Tibial nerve (tissue), 3 donors: ENCODE measurements around the gene MLX.

ENCODE experiments used
- POLR2A ChIP-seq, 2 donors: fragments of 450-650 bp; IDR thresholded peaks; one replicate each; pipeline ENCODE4 v1.6.1; 2017; ENCODE audit warnings: antibody characterized with exemption in 2 of 2, mild to moderate bottlenecking in 2 of 2, moderate library complexity in 2 of 2
- TF ChIP-seq, protein P1 (sequence below), 5 experiments: fragments of 200-600 bp in 3 of 5; fragments of 450-650 bp in 2 of 5; sonication (generic) in 3 of 5; IDR thresholded peaks; one replicate each; pipeline ENCODE4 v1.5.1; 2016 to 2019; ENCODE audit warnings: antibody characterized with exemption in 5 of 5, mild to moderate bottlenecking in 3 of 5, moderate library complexity in 2 of 5

DNA sequence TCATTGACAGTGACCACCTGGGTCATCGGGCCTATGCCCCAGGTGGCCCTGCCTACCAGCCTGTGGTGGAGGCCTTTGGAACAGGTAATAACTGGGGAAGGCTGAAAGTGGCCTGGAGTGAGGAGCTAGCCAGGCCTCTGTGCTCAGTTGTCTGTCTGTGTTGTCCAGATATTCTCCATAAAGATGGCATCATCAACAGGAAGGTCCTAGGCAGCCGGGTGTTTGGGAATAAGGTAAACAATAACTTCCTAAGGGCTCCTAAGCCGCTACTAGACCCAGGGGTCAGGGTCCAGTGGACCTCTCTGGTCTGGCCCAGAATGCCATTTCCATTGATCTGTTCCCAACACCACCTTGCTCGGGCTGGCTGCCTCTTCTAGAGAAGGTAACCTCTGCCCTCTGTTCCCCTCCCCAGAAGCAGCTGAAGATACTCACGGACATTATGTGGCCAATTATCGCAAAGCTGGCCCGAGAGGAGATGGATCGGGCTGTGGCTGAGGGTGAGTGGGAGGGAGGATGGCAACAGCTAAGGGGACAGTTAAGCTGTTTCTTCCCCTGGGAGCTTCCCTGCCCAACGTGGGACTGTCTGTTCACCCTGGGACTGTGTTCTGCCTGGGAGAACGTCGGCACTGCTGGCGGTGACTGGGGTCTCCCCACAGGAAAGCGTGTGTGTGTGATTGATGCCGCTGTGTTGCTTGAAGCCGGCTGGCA is 1.9 kb upstream of the MLX start:
- TF ChIP-seq, protein P1, sequence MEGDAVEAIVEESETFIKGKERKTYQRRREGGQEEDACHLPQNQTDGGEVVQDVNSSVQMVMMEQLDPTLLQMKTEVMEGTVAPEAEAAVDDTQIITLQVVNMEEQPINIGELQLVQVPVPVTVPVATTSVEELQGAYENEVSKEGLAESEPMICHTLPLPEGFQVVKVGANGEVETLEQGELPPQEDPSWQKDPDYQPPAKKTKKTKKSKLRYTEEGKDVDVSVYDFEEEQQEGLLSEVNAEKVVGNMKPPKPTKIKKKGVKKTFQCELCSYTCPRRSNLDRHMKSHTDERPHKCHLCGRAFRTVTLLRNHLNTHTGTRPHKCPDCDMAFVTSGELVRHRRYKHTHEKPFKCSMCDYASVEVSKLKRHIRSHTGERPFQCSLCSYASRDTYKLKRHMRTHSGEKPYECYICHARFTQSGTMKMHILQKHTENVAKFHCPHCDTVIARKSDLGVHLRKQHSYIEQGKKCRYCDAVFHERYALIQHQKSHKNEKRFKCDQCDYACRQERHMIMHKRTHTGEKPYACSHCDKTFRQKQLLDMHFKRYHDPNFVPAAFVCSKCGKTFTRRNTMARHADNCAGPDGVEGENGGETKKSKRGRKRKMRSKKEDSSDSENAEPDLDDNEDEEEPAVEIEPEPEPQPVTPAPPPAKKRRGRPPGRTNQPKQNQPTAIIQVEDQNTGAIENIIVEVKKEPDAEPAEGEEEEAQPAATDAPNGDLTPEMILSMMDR (IDR thresholded peaks at IDR 0.05): no peak
- no peak for TF ChIP-seq POLR2A (IDR thresholded peaks at IDR 0.05)
